Liver (tissue), 9 donors: ENCODE measurements around the gene OTOP3. TPM values are rescaled to one million over a fixed set of nuclear protein-coding genes. Genes with fewer than 3 reads are reported as not detected.

ENCODE experiments used
- DNase-seq: peaks from one replicate; pipeline ENCODE4 v3.0.0-alpha.2; 2017; ENCODE audit warnings: low spot score
- H3K27ac ChIP-seq, 2 donors: one replicate each; pipeline ENCODE4 v1.7.0; 2013; ENCODE audit warnings: inconsistent platforms in 2 of 2, low read length in 2 of 2, control low read depth in 1 of 2, low read depth in 1 of 2, mild to moderate bottlenecking in 1 of 2
- H3K27me3 ChIP-seq, 4 donors: one replicate each; pipeline versions ENCODE4 v1.6.1 to v1.7.0; 2013; ENCODE audit warnings: low read length in 3 of 4, inconsistent platforms in 1 of 4, mild to moderate bottlenecking in 1 of 4, moderate library complexity in 1 of 4; ENCODE audit not compliant: control insufficient read depth in 4 of 4, insufficient read depth in 4 of 4
- H3K36me3 ChIP-seq, 4 donors: one replicate each; pipeline versions ENCODE4 v1.6.1 to v1.7.0; 2013; ENCODE audit warnings: low read length in 3 of 4, mild to moderate bottlenecking in 3 of 4, low read depth in 1 of 4, moderate library complexity in 1 of 4; ENCODE audit not compliant: control insufficient read depth in 4 of 4, insufficient read depth in 3 of 4
- H3K4me1 ChIP-seq, 4 donors: one replicate each; pipeline versions ENCODE4 v1.6.1 to v1.7.0; 2013; ENCODE audit warnings: low read length in 3 of 4, mild to moderate bottlenecking in 3 of 4, moderate library complexity in 1 of 4; ENCODE audit not compliant: control insufficient read depth in 4 of 4, insufficient read depth in 4 of 4
- H3K4me3 ChIP-seq, 3 donors: one replicate each; pipeline versions ENCODE4 v1.6.1 to v1.7.0; 2013; ENCODE audit warnings: low read length in 3 of 3, control low read depth in 1 of 3, low read depth in 1 of 3, mild to moderate bottlenecking in 1 of 3
- H3K9ac ChIP-seq, 2 donors: one replicate each; pipeline ENCODE4 v1.7.0; 2013; ENCODE audit warnings: low read length in 2 of 2, mild to moderate bottlenecking in 2 of 2, moderate library complexity in 2 of 2, control low read depth in 1 of 2, low read depth in 1 of 2
- H3K9me3 ChIP-seq, 4 donors: one replicate each; pipeline versions ENCODE4 v1.6.1 to v1.7.0; 2013; ENCODE audit warnings: low read length in 3 of 4; ENCODE audit not compliant: control insufficient read depth in 4 of 4
- ATF3 ChIP-seq: IDR thresholded peaks from 2 replicates; pipeline ENCODE4 v1.6.1; 2016; ENCODE audit warnings: antibody characterized with exemption
- CTCF ChIP-seq: fragments of 150-350 bp; IDR thresholded peaks from 2 replicates; pipeline ENCODE4 v1.5.1; 2017; ENCODE audit warnings: improper control_type of control experiment, low read depth, low read length; ENCODE audit not compliant: missing input control
- EGR1 ChIP-seq, 2 donors: IDR thresholded peaks; 2 replicates each; pipeline ENCODE4 v1.6.1; 2016 to 2018; ENCODE audit warnings: antibody characterized with exemption in 2 of 2, low read depth in 2 of 2
- FOXA1 ChIP-seq: IDR thresholded peaks from 2 replicates; pipeline ENCODE4 v1.6.1; 2016; ENCODE audit warnings: antibody characterized with exemption
- FOXA2 ChIP-seq: IDR thresholded peaks from 2 replicates; pipeline ENCODE4 v1.6.1; 2016; ENCODE audit warnings: antibody characterized with exemption
- GABPA ChIP-seq, 2 donors: IDR thresholded peaks in 1 of 2; conservative IDR thresholded peaks in 1 of 2; 2 replicates each; pipeline ENCODE4 v1.6.1; 2016; ENCODE audit warnings: antibody characterized with exemption in 2 of 2, mild to moderate bottlenecking in 1 of 2, moderate library complexity in 1 of 2
- HNF4A ChIP-seq, 2 donors: conservative IDR thresholded peaks; 2 replicates each; pipeline ENCODE4 v1.6.1; 2016; ENCODE audit warnings: antibody characterized with exemption in 2 of 2, mild to moderate bottlenecking in 2 of 2
- HNF4G ChIP-seq: IDR thresholded peaks from 2 replicates; pipeline ENCODE4 v1.6.1; 2016; ENCODE audit warnings: antibody characterized with exemption
- JUND ChIP-seq, 2 donors: IDR thresholded peaks; 2 replicates each; pipeline ENCODE4 v1.6.1; 2016; ENCODE audit warnings: antibody characterized with exemption in 2 of 2
- MAX ChIP-seq: IDR thresholded peaks from 2 replicates; pipeline ENCODE4 v1.6.1; 2016; ENCODE audit warnings: antibody characterized with exemption
- NR2F2 ChIP-seq: IDR thresholded peaks from 2 replicates; pipeline ENCODE4 v1.6.1; 2016; ENCODE audit warnings: antibody characterized with exemption
- RAD21 ChIP-seq, 2 donors: IDR thresholded peaks; 2 replicates each; pipeline ENCODE4 v1.6.1; 2016; ENCODE audit warnings: antibody characterized with exemption in 2 of 2, mild to moderate bottlenecking in 2 of 2
- RXRA ChIP-seq, 2 donors: IDR thresholded peaks; 2 replicates each; pipeline ENCODE4 v1.6.1; 2017 to 2018; ENCODE audit warnings: antibody characterized with exemption in 2 of 2, mild to moderate bottlenecking in 1 of 2
- SP1 ChIP-seq: IDR thresholded peaks from 2 replicates; pipeline ENCODE4 v1.6.1; 2018; ENCODE audit warnings: antibody characterized with exemption, mild to moderate bottlenecking
- TAF1 ChIP-seq: conservative IDR thresholded peaks from 2 replicates; pipeline ENCODE4 v1.6.1; 2016; ENCODE audit warnings: antibody characterized with exemption, mild to moderate bottlenecking
- YY1 ChIP-seq: IDR thresholded peaks from 2 replicates; pipeline ENCODE4 v1.6.1; 2016; ENCODE audit warnings: antibody characterized with exemption, mild to moderate bottlenecking
- ZBTB33 ChIP-seq: IDR thresholded peaks from 2 replicates; pipeline ENCODE4 v1.6.1; 2016; ENCODE audit warnings: antibody characterized with exemption
- WGBS: extraction: QIAGEN DNeasy Blood & Tissue Kit; methylation state at CpG from one replicate; pipeline ENCODE4 v1.1.7; 2013; 5-methylcytosine and 5-hydroxymethylcytosine counted together
- polyA plus RNA-seq, 2 donors: library from polyadenylated mRNA; stranded (reverse) in 1 of 2; unstranded in 1 of 2; fragments of 200-250 nt in 1 of 2; fragments of >200 nt in 1 of 2; fragmentation: Nextera tagmentation in 1 of 2; extraction: Ambion mirVana in 1 of 2; gene quantifications; one replicate each; pipeline versions ENCODE4 v1.2.1 to v1.2.3, GENCODE V29; 2013 to 2015
- total RNA-seq, 2 donors: library from RNA; depleted of rRNA; stranded (reverse); fragments of >200 nt; gene quantifications; one replicate each; pipeline ENCODE4 v1.2.3, GENCODE V29; 2014
- donor health status: healthy.
- donor health status: healthy.
- donor health status: healthy.
- donor health status: healthy.
- donor health status: healthy.

The OTOP3 gene
- total and polyA plus RNA-seq, 4 donors: not detected

- H3K27ac ChIP-seq: no peak overlapping the region
- no peaks in the 10 kb centered on the region for H3K9me3 ChIP-seq
- WGBS: 92% methylated on average over 7 of the region's 7 CpGs
- H3K27me3 ChIP-seq: no peaks in the 10 kb centered on the region
- TF ChIP-seq CTCF: no peak
- no peak for TF ChIP-seq TAF1
- TF ChIP-seq FOXA1: no peak
- TF ChIP-seq YY1: no peak
- no peak for TF ChIP-seq GABPA (IDR thresholded peaks at IDR 0.05 in 1 of 2, conservative IDR thresholded peaks at IDR 0.05 in 1 of 2)
- TF ChIP-seq EGR1 (IDR thresholded peaks at IDR 0.05; ENCODE audit: low read depth in 2 of 2): no peak
- TF ChIP-seq RXRA (IDR thresholded peaks at IDR 0.05): no peak
- no peak for TF ChIP-seq FOXA2
- TF ChIP-seq ZBTB33: no peak
- TF ChIP-seq MAX: no peak
- no peak for TF ChIP-seq SP1
- TF ChIP-seq HNF4A (conservative IDR thresholded peaks at IDR 0.05): no peak
- no peak for TF ChIP-seq HNF4G
- H3K4me3 ChIP-seq: no peak overlapping the region
- peaks cover 0 to 16% (median 10%) of the 10 kb centered on the region in 4 donors for H3K4me1 ChIP-seq
- H3K36me3 ChIP-seq: no peaks in the 10 kb centered on the region
- no peak overlapping the region for H3K9ac ChIP-seq
- no peak for DNase-seq
Observed at GRCh38 chr17:74890554-74890953, 45.1 kb upstream of the OTOP3 start.

DNA sequence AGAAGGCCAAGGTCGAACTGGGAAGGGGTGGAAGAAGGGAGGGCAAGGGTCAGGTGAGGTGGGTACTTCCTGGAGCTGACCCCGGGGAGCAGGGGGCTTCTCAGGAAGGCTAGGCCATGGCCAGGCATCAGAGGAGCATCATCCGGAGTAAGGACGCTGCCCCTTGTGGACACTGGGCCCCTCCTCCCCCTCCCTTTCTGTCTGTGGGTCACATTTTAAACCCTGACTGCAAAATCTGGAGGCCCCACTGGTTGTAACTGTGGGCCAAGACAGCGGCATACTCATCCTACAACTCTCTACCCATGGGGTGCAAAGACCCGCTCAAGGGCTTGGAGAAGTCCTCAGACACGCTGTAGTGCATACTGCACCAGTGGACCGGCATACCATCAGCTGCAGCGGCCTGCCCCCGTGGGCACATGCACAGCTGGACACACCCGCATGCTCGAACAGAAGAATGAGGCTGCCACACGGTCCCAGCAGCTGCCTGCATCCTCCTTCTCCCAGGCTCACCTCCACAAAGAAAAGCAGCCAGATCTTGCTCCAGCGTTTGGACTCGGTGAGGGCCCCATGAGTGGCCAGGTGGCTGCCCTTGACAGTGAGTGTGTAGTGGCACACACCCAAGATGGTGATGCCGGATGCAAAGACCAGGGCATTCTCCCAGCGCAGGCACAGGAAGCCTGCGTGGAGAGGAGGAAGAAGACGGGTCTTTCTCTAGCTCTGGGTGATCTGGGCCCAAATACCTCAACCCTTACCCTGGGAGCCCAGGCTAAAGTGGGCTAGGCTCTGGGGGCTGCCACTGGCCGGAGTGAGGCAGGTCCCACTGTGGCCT lies 43.5 kb upstream of the OTOP3 start:
- Histone ChIP-seq H3K27ac (no peak overlapping the region), H3K9me3 (no peaks in the 10 kb centered on the region), H3K4me3 (no peak overlapping the region), H3K36me3 (no peaks in the 10 kb centered on the region), H3K4me1 (peaks cover 0 to 16% (median 10%) of the 10 kb centered on the region in 4 donors), H3K9ac (no peak overlapping the region), H3K27me3 (no peaks in the 10 kb centered on the region)
- no peak for DNase-seq
- WGBS: 78% methylated on average over 20 of the region's 20 CpGs
- TF ChIP-seq SP1 (no peak), JUND (IDR thresholded peaks at IDR 0.05) (no peak), ATF3 (no peak), RXRA (IDR thresholded peaks at IDR 0.05) (no peak), GABPA (IDR thresholded peaks at IDR 0.05 in 1 of 2, conservative IDR thresholded peaks at IDR 0.05 in 1 of 2) (no peak), HNF4A (conservative IDR thresholded peaks at IDR 0.05) (no peak), MAX (no peak), FOXA1 (no peak), YY1 (no peak), NR2F2 (no peak), TAF1 (no peak), ZBTB33 (no peak), HNF4G (no peak), EGR1 (IDR thresholded peaks at IDR 0.05; ENCODE audit: low read depth in 2 of 2) (no peak), FOXA2 (no peak), RAD21 (IDR thresholded peaks at IDR 0.05) (no peak), CTCF (no peak)
